ENCODE results near the gene AGBL5. TPM values are rescaled to one million over a fixed set of nuclear protein-coding genes. Genes with fewer than 3 reads are reported as not detected.

Gene AGBL5
- total and polyA plus RNA-seq, 2 of the 13 experiments (the other 11 are each of a cell fraction or from before 2014, with no cell fraction given), result 55.9 to 73.3 TPM

DNA sequence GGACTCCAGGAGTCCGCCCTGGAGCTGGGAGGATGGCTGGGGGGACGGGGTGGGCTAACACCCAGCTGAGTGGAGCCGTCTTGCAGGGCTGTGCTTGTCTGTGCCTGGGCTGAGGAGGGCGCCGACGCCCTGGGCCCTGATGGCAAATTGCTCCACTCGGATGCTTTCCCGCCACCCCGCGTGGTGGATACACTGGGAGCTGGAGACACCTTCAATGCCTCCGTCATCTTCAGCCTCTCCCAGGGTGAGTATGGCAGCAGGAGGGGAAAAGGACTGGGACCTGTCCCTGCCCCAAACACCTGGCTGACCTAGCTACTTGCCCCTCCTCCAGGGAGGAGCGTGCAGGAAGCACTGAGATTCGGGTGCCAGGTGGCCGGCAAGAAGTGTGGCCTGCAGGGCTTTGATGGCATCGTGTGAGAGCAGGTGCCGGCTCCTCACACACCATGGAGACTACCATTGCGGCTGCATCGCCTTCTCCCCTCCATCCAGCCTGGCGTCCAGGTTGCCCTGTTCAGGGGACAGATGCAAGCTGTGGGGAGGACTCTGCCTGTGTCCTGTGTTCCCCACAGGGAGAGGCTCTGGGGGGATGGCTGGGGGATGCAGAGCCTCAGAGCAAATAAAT lies 48.0 kb downstream of the AGBL5 start:
- Histone ChIP-seq H3K9me3 (ENCODE audit: low read length) (no peaks in the 10 kb centered on the region), H3K27ac (ENCODE audit: extremely low read length, insufficient read depth, low read length) (no peak overlapping the region), H3K36me3 (replicated peaks in 1 of 2; ENCODE audit: control insufficient read depth in 1 of 2, insufficient read depth in 2 of 2, low read length in 2 of 2) (peaks cover 4 to 39% of the 10 kb centered on the region in 2 experiments), H3K4me1 (ENCODE audit: insufficient read depth, low read length) (peaks cover 27% of the 10 kb centered on the region), H3K27me3 (ENCODE audit: control insufficient read depth in 1 of 2, insufficient read depth in 2 of 2, low read length in 2 of 2) (no peaks in the 10 kb centered on the region), H3K9ac (ENCODE audit: insufficient read depth, low read depth, low read length) (no peak overlapping the region), H3K79me2 (ENCODE audit: insufficient read depth, low read length) (peaks cover 6% of the 10 kb centered on the region), H4K20me1 (ENCODE audit: insufficient read depth, low read length) (no peaks in the 10 kb centered on the region), H2AFZ (ENCODE audit: low read length) (no peak overlapping the region), H3K4me2 (ENCODE audit: low read depth, low read length) (no peak overlapping the region), H3K4me3 (replicated peaks in 1 of 3; ENCODE audit: insufficient read depth in 1 of 3, low read depth in 2 of 3, low read length in 3 of 3) (no peak overlapping the region)
- POLR2A ChIA-PET, result no interaction called here
- no TSS peak for BruUV-seq (replicated peaks)
- DNase-seq (ENCODE audit: low spot score), result no peak
- WGBS (ENCODE audit: low lambda C conversion rate), result 95% methylated on average over 11 of the region's 19 CpGs
- in situ Hi-C loops (cut with HindIII; ENCODE audit: extremely low pct_ligation_motif_present, low pct_unique_long_range_greater_than_20kb), result loop anchor here (5.0 kb wide), 2 partner anchors 98 to 183 kb away; partner anchors contain the start of gene TRIM54
- no peak for ATAC-seq
- CTCF ChIA-PET (ENCODE audit: low intra/inter-chr PET ratio, low total read pairs), result interaction anchor here (1.1 to 3.3 kb wide), 6 partner anchors 13 to 204 kb away, joined by 3 to 43 read pairs (median 6); partner anchors contain the start of gene KHK
- no peak for FAIRE-seq
- intact Hi-C loops (cut with micrococcal nuclease; ENCODE audit: unreplicated experiment), result loop anchor here (5.0 kb wide), 2 partner anchors 113 to 193 kb away; partner anchors contain the start of genes ATRAID and SLC5A6
- TF ChIP-seq RXRA (CRISPR knock-in tag; IDR thresholded peaks at IDR 0.05) (0 out of 2 replicates have a peak, but pooled peaks have one; percentile 6), PAF1 (CRISPR knock-in tag; IDR thresholded peaks at IDR 0.05) (0 out of 2 replicates have a peak, but pooled peaks have one; percentile 29), FOXM1 (CRISPR knock-in tag; IDR thresholded peaks at IDR 0.05) (no peak), ZFX (CRISPR knock-in tag; IDR thresholded peaks at IDR 0.05; ENCODE audit: low read depth) (peak; percentile 2; the same call in 1 of the 2 replicates), PRMT3 (CRISPR knock-in tag; IDR thresholded peaks at IDR 0.05; ENCODE audit: borderline replicate concordance, low read depth) (no peak), ELF4 (CRISPR knock-in tag; IDR thresholded peaks at IDR 0.05; ENCODE audit: borderline replicate concordance) (no peak), ZNF773 (CRISPR knock-in tag; IDR thresholded peaks at IDR 0.05; ENCODE audit: borderline replicate concordance) (no peak), ZNF446 (CRISPR knock-in tag; IDR thresholded peaks at IDR 0.05) (no peak), ZNF510 (CRISPR knock-in tag; IDR thresholded peaks at IDR 0.05; ENCODE audit: low read depth) (no peak), GABPB1 (CRISPR knock-in tag; IDR thresholded peaks at IDR 0.05) (no peak), CREM (IDR thresholded peaks at IDR 0.05) (no peak), CREM (CRISPR knock-in tag; IDR thresholded peaks at IDR 0.05) (no peak), AGO2 (optimal IDR thresholded peaks at IDR 0.05; ENCODE audit: low read depth, low read length) (peak; percentile 71)
- TF ChIP-seq, protein P1, sequence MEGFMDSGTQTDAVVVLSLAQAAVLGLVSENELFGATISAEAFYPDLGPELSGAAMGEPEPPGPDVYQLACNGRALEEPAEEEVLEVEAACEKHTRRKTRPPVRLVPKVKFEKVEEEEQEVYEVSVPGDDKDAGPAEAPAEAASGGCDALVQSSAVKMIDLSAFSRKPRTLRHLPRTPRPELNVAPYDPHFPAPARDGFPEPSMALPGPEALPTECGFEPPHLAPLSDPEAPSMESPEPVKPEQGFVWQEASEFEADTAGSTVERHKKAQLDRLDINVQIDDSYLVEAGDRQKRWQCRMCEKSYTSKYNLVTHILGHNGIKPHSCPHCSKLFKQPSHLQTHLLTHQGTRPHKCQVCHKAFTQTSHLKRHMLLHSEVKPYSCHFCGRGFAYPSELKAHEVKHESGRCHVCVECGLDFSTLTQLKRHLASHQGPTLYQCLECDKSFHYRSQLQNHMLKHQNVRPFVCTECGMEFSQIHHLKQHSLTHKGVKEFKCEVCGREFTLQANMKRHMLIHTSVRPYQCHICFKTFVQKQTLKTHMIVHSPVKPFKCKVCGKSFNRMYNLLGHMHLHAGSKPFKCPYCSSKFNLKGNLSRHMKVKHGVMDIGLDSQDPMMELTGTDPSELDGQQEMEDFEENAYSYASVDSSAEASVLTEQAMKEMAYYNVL (CRISPR knock-in tag; IDR thresholded peaks at IDR 0.05; ENCODE audit: borderline replicate concordance), result no peak
- TF ChIP-seq, protein P2, sequence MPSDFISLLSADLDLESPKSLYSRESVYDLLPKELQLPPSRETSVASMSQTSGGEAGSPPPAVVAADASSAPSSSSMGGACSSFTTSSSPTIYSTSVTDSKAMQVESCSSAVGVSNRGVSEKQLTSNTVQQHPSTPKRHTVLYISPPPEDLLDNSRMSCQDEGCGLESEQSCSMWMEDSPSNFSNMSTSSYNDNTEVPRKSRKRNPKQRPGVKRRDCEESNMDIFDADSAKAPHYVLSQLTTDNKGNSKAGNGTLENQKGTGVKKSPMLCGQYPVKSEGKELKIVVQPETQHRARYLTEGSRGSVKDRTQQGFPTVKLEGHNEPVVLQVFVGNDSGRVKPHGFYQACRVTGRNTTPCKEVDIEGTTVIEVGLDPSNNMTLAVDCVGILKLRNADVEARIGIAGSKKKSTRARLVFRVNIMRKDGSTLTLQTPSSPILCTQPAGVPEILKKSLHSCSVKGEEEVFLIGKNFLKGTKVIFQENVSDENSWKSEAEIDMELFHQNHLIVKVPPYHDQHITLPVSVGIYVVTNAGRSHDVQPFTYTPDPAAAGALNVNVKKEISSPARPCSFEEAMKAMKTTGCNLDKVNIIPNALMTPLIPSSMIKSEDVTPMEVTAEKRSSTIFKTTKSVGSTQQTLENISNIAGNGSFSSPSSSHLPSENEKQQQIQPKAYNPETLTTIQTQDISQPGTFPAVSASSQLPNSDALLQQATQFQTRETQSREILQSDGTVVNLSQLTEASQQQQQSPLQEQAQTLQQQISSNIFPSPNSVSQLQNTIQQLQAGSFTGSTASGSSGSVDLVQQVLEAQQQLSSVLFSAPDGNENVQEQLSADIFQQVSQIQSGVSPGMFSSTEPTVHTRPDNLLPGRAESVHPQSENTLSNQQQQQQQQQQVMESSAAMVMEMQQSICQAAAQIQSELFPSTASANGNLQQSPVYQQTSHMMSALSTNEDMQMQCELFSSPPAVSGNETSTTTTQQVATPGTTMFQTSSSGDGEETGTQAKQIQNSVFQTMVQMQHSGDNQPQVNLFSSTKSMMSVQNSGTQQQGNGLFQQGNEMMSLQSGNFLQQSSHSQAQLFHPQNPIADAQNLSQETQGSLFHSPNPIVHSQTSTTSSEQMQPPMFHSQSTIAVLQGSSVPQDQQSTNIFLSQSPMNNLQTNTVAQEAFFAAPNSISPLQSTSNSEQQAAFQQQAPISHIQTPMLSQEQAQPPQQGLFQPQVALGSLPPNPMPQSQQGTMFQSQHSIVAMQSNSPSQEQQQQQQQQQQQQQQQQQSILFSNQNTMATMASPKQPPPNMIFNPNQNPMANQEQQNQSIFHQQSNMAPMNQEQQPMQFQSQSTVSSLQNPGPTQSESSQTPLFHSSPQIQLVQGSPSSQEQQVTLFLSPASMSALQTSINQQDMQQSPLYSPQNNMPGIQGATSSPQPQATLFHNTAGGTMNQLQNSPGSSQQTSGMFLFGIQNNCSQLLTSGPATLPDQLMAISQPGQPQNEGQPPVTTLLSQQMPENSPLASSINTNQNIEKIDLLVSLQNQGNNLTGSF (CRISPR knock-in tag; IDR thresholded peaks at IDR 0.05), result 0 out of 2 replicates have a peak, but pooled peaks have one; percentile 44

Data from HepG2 (cell line).